ENCODE data around the gene CHKA.

Gene CHKA

GRCh38 chr11:68149417-68149816 is 28.2 kb upstream of the CHKA start:
- no peak for TF ChIP-seq CTCF (IDR thresholded peaks at IDR 0.05; ENCODE audit: extremely low read depth, missing control alignments)

GRCh38 chr11:68148879-68149278 is 27.7 kb upstream of the CHKA start:
- no peak for DNase-seq (ENCODE audit: low spot score)
- TF ChIP-seq CTCF (IDR thresholded peaks at IDR 0.05; ENCODE audit: extremely low read depth, missing control alignments) = no peak

More at GRCh38 chr11:68149417-68149816, 28.2 kb upstream of the CHKA start:
- DNase-seq (ENCODE audit: low spot score) = no peak

GRCh38 chr11:68148071-68148805 is 27.1 kb upstream of the CHKA start:
- no peak for TF ChIP-seq CTCF (IDR thresholded peaks at IDR 0.05; ENCODE audit: extremely low read depth, missing control alignments)
- DNase-seq (ENCODE audit: low spot score) = no peak

GRCh38 chr11:68146704-68147474 is 25.7 kb upstream of the CHKA start:
- TF ChIP-seq CTCF (IDR thresholded peaks at IDR 0.05; ENCODE audit: extremely low read depth, missing control alignments) = no peak
- DNase-seq (ENCODE audit: low spot score) = no peak

- DNase-seq (ENCODE audit: low spot score) = no peak
- no peak for TF ChIP-seq CTCF (IDR thresholded peaks at IDR 0.05; ENCODE audit: extremely low read depth, missing control alignments)
Measured at GRCh38 chr11:68146010-68146540, 24.9 kb upstream of the CHKA start.

- TF ChIP-seq CTCF (IDR thresholded peaks at IDR 0.05; ENCODE audit: extremely low read depth, missing control alignments) = no peak
- DNase-seq (ENCODE audit: low spot score) = no peak
Measured at GRCh38 chr11:68145120-68145866, 24.1 kb upstream of the CHKA start.
